ENCODE data around the gene JAM2. TPM values are rescaled to one million over a fixed set of nuclear protein-coding genes. Genes with fewer than 3 reads are reported as not detected.

Gene JAM2
- total and polyA plus RNA-seq, 10 of the 15 experiments (the other 5 are each of a cell fraction or from before 2014, with no cell fraction given): 2.1 to 30.4 (median 8.6) TPM

DNA sequence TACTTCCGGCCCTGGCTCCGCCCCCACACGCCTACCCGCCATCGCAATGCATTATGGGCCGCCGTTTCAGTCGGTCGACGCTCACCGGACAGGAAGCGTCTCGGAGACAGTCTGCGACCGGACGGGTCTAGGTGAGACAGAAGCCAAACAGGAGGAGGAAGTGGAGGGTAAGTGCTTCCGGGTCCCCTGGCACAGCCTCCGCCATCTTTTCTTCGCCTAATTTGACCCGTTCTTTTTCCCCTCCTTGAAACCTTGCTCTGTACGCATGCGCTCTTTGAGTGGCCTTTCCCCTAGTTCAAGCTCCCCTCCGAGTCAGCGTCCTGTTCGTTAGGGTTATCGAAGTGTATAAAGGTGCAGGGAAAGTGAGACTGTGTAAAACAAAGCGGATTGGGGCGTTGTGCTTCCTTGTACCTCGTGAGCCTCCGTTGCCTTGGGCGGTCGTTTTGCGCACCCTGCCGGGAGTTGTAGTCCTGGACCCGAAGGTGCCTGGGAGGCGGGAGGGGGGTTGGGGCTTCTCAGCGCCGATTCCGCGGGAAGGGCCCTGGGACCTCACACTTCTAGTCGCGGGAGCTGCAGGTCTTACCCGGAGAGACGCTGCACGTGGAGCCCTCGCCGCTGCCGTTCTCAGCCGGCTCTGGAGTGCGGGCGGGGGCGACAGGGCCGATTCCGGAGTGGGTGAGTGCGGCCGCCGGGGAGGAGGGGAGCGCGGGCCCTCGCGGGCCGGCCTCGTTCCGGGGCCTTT lies 96.0 kb downstream of the JAM2 start, which contains the start of the genes ATP5PF and GABPA (continued):
- no peak for TF ChIP-seq NFYA (IDR thresholded peaks at IDR 0.05; ENCODE audit: borderline replicate concordance, low read depth, low read length)
- peak; percentile 97 for TF ChIP-seq YY1 (IDR thresholded peaks at IDR 0.05; ENCODE audit: low read depth, low read length)
- peak; percentile 69 for TF ChIP-seq FOXK2 (IDR thresholded peaks at IDR 0.05)
- peak; percentile 53 for TF ChIP-seq MYC (IDR thresholded peaks at IDR 0.05; ENCODE audit: insufficient read depth, insufficient read length, insufficient replicate concordance, low read length, severe bottlenecking)
- peak; percentile 93 for TF ChIP-seq TAF1 (IDR thresholded peaks at IDR 0.05; ENCODE audit: borderline replicate concordance, low read depth, low read length)
- TF ChIP-seq, protein P1, sequence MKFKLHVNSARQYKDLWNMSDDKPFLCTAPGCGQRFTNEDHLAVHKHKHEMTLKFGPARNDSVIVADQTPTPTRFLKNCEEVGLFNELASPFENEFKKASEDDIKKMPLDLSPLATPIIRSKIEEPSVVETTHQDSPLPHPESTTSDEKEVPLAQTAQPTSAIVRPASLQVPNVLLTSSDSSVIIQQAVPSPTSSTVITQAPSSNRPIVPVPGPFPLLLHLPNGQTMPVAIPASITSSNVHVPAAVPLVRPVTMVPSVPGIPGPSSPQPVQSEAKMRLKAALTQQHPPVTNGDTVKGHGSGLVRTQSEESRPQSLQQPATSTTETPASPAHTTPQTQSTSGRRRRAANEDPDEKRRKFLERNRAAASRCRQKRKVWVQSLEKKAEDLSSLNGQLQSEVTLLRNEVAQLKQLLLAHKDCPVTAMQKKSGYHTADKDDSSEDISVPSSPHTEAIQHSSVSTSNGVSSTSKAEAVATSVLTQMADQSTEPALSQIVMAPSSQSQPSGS (IDR thresholded peaks at IDR 0.05; ENCODE audit: low read length): no peak
- TF ChIP-seq RAD51 (IDR thresholded peaks at IDR 0.05): peak; percentile 36; the same call in 1 of the 2 replicates
- TF ChIP-seq SP1 (IDR thresholded peaks at IDR 0.05; ENCODE audit: low read depth, low read length): peak; percentile 73
- TF ChIP-seq, protein P2, sequence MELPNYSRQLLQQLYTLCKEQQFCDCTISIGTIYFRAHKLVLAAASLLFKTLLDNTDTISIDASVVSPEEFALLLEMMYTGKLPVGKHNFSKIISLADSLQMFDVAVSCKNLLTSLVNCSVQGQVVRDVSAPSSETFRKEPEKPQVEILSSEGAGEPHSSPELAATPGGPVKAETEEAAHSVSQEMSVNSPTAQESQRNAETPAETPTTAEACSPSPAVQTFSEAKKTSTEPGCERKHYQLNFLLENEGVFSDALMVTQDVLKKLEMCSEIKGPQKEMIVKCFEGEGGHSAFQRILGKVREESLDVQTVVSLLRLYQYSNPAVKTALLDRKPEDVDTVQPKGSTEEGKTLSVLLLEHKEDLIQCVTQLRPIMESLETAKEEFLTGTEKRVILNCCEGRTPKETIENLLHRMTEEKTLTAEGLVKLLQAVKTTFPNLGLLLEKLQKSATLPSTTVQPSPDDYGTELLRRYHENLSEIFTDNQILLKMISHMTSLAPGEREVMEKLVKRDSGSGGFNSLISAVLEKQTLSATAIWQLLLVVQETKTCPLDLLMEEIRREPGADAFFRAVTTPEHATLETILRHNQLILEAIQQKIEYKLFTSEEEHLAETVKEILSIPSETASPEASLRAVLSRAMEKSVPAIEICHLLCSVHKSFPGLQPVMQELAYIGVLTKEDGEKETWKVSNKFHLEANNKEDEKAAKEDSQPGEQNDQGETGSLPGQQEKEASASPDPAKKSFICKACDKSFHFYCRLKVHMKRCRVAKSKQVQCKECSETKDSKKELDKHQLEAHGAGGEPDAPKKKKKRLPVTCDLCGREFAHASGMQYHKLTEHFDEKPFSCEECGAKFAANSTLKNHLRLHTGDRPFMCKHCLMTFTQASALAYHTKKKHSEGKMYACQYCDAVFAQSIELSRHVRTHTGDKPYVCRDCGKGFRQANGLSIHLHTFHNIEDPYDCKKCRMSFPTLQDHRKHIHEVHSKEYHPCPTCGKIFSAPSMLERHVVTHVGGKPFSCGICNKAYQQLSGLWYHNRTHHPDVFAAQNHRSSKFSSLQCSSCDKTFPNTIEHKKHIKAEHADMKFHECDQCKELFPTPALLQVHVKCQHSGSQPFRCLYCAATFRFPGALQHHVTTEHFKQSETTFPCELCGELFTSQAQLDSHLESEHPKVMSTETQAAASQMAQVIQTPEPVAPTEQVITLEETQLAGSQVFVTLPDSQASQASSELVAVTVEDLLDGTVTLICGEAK (IDR thresholded peaks at IDR 0.05; ENCODE audit: borderline replicate concordance): peak; percentile 99
- peak; percentile 98 for TF ChIP-seq NR2C2 (IDR thresholded peaks at IDR 0.05; ENCODE audit: borderline replicate concordance, control insufficient read depth, insufficient read length, low read depth)
- TF ChIP-seq HDGF (IDR thresholded peaks at IDR 0.05): peak; percentile 62; the same call in 1 of the 2 replicates
- TF ChIP-seq SMAD5 (IDR thresholded peaks at IDR 0.05; ENCODE audit: low read depth): no peak; the same call in 1 of the 2 replicates
- TF ChIP-seq, protein P3, sequence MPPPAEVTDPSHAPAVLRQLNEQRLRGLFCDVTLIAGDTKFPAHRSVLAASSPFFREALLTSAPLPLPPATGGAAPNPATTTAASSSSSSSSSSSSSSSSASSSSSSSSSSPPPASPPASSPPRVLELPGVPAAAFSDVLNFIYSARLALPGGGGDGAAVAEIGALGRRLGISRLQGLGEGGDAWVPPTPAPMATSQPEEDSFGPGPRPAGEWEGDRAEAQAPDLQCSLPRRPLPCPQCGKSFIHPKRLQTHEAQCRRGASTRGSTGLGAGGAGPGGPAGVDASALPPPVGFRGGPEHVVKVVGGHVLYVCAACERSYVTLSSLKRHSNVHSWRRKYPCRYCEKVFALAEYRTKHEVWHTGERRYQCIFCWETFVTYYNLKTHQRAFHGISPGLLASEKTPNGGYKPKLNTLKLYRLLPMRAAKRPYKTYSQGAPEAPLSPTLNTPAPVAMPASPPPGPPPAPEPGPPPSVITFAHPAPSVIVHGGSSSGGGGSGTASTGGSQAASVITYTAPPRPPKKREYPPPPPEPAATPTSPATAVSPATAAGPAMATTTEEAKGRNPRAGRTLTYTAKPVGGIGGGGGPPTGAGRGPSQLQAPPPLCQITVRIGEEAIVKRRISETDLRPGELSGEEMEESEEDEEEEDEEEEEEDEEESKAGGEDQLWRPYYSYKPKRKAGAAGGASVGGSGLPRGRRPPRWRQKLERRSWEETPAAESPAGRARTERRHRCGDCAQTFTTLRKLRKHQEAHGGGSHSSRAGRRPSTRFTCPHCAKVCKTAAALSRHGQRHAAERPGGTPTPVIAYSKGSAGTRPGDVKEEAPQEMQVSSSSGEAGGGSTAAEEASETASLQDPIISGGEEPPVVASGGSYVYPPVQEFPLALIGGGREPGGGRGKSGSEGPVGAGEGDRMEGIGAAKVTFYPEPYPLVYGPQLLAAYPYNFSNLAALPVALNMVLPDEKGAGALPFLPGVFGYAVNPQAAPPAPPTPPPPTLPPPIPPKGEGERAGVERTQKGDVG (CRISPR knock-in tag; IDR thresholded peaks at IDR 0.05): no peak
- TF ChIP-seq SMAD1 (IDR thresholded peaks at IDR 0.05; ENCODE audit: low read depth, partially characterized antibody): no peak
- TF ChIP-seq TCF7 (IDR thresholded peaks at IDR 0.05; ENCODE audit: borderline replicate concordance): no peak
- peak; percentile 90 for TF ChIP-seq POLR2AphosphoS5 (IDR thresholded peaks at IDR 0.05; ENCODE audit: low read length)
- TF ChIP-seq ZNF622 (IDR thresholded peaks at IDR 0.05): no peak
- TF ChIP-seq SMC3 (IDR thresholded peaks at IDR 0.05; ENCODE audit: borderline replicate concordance, low read length): no peak; the same call in 1 of the 2 replicates
- TF ChIP-seq, protein P4, sequence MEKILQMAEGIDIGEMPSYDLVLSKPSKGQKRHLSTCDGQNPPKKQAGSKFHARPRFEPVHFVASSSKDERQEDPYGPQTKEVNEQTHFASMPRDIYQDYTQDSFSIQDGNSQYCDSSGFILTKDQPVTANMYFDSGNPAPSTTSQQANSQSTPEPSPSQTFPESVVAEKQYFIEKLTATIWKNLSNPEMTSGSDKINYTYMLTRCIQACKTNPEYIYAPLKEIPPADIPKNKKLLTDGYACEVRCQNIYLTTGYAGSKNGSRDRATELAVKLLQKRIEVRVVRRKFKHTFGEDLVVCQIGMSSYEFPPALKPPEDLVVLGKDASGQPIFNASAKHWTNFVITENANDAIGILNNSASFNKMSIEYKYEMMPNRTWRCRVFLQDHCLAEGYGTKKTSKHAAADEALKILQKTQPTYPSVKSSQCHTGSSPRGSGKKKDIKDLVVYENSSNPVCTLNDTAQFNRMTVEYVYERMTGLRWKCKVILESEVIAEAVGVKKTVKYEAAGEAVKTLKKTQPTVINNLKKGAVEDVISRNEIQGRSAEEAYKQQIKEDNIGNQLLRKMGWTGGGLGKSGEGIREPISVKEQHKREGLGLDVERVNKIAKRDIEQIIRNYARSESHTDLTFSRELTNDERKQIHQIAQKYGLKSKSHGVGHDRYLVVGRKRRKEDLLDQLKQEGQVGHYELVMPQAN (conservative IDR thresholded peaks at IDR 0.05): peak; percentile 51; the same call in 1 of the 2 replicates
